K562 (cell line): Measurements from ENCODE around the gene ENG. TPM values are rescaled to one million over a fixed set of nuclear protein-coding genes. Genes with fewer than 3 reads are reported as not detected.

Source experiments
- CBFB ChIP-seq: sonication (generic); formaldehyde crosslinking; IDR thresholded peaks from 2 replicates; pipeline ENCODE4 v1.4.0; 2020; ENCODE audit warnings: mild to moderate bottlenecking, missing genetic modification reagents
- CBX1 ChIP-seq: sonication (generic); IDR thresholded peaks from 2 replicates; pipeline ENCODE4 v1.6.1; 2016; ENCODE audit warnings: antibody characterized with exemption, low read depth, mild to moderate bottlenecking
- CEBPB ChIP-seq: fragments of 450-650 bp; IDR thresholded peaks from 2 replicates; pipeline ENCODE4 v1.6.1; 2016; ENCODE audit warnings: missing genetic modification characterization, missing compliant biosample characterization
- GTF2F1 ChIP-seq: IDR thresholded peaks from 2 replicates; pipeline ENCODE4 v1.6.1; 2011; ENCODE audit warnings: low read depth, low read length, improper control_type of control experiment
- HDAC2 ChIP-seq: fragments of 450-650 bp; IDR thresholded peaks from 2 replicates; pipeline ENCODE4 v1.6.1; 2016; ENCODE audit warnings: mild to moderate bottlenecking
- NCOR1 ChIP-seq: fragments of 450-650 bp; IDR thresholded peaks from 2 replicates; pipeline ENCODE4 v1.6.1; 2016; ENCODE audit warnings: mild to moderate bottlenecking, moderate library complexity
- PHF21A ChIP-seq: fragments of 450-650 bp; IDR thresholded peaks from 2 replicates; pipeline ENCODE4 v1.6.1; 2017; ENCODE audit warnings: low read depth, borderline replicate concordance
- SRF ChIP-seq, 2 experiments: fragments of 250-450, 450-650 bp in 1 of 2; sonication (Bioruptor Pico) in 1 of 2; sonication (generic) in 1 of 2; formaldehyde crosslinking; IDR thresholded peaks; 2 replicates each; pipeline versions ENCODE4 v1.5.0 to v1.5.1; 2020 to 2022; ENCODE audit warnings: mild to moderate bottlenecking in 1 of 2, missing genetic modification reagents in 1 of 2
- TFAP4 ChIP-seq: sonication (generic); formaldehyde crosslinking; IDR thresholded peaks from 2 replicates; pipeline ENCODE4 v1.8.0; 2022; ENCODE audit warnings: missing genetic modification reagents, mild to moderate bottlenecking, moderate library complexity, borderline replicate concordance
- XRCC4 ChIP-seq: IDR thresholded peaks from one replicate; pipeline ENCODE4 v1.6.1; 2011; ENCODE audit not compliant: insufficient read depth, insufficient read length; ENCODE audit errors: extremely low read depth
- ZEB2 ChIP-seq: fragments of 450-650 bp; IDR thresholded peaks from 2 replicates; pipeline ENCODE4 v1.6.1; 2016
- ZFP36 ChIP-seq: fragments of 150-350 bp; IDR thresholded peaks from 2 replicates; pipeline ENCODE4 v1.6.1; 2018; ENCODE audit warnings: low read length, low read depth; ENCODE audit not compliant: partially characterized antibody
- ZZZ3 ChIP-seq: fragments of 450-650 bp; IDR thresholded peaks from 2 replicates; pipeline ENCODE4 v1.6.1; 2016; ENCODE audit warnings: antibody characterized with exemption, mild to moderate bottlenecking, moderate library complexity
- polyA plus RNA-seq, 8 experiments: library from polyadenylated mRNA; depleted of rRNA in 4 of 8; stranded (reverse) in 5 of 8; unstranded in 3 of 8; fragments of >200 nt; fragmentation: Nextera tagmentation in 2 of 8; fragmentation: Illumina TruSeq in 1 of 8; extraction: Ambion mirVana in 2 of 8; extraction: Trizol in 1 of 8; gene quantifications; 2 replicates each; pipeline versions ENCODE4 v1.2.1 to v1.2.3, GENCODE V29; 2011 to 2014; ENCODE audit warnings: inconsistent platforms in 1 of 8, missing spikeins in 1 of 8
- total RNA-seq, 7 experiments: library from RNA; depleted of rRNA in 6 of 7; stranded (reverse); fragments of >200 nt in 6 of 7; fragmentation: Illumina TruSeq in 2 of 7; extraction: Trizol in 2 of 7; gene quantifications; 2 replicates each; pipeline versions ENCODE4 v1.2.1 to v1.2.3, GENCODE V29; 2011 to 2021; ENCODE audit warnings: low replicate concordance in 1 of 7
- TF ChIP-seq, protein P1 (sequence below): sonication (generic); formaldehyde crosslinking; IDR thresholded peaks from 2 replicates; pipeline ENCODE4 v1.8.1; 2023; ENCODE audit warnings: mild to moderate bottlenecking, missing genetic modification reagents
- TF ChIP-seq, protein P2 (sequence below): IDR thresholded peaks from 2 replicates; pipeline ENCODE4 v1.6.1; 2011; ENCODE audit not compliant: insufficient read length; ENCODE audit errors: extremely low read depth

ENG gene
- total and polyA plus RNA-seq, 9 of the 15 experiments (the other 6 are each of a cell fraction or from before 2014, with no cell fraction given): 0.04 to 0.40 (median 0.14) TPM; not detected in 1

DNA sequence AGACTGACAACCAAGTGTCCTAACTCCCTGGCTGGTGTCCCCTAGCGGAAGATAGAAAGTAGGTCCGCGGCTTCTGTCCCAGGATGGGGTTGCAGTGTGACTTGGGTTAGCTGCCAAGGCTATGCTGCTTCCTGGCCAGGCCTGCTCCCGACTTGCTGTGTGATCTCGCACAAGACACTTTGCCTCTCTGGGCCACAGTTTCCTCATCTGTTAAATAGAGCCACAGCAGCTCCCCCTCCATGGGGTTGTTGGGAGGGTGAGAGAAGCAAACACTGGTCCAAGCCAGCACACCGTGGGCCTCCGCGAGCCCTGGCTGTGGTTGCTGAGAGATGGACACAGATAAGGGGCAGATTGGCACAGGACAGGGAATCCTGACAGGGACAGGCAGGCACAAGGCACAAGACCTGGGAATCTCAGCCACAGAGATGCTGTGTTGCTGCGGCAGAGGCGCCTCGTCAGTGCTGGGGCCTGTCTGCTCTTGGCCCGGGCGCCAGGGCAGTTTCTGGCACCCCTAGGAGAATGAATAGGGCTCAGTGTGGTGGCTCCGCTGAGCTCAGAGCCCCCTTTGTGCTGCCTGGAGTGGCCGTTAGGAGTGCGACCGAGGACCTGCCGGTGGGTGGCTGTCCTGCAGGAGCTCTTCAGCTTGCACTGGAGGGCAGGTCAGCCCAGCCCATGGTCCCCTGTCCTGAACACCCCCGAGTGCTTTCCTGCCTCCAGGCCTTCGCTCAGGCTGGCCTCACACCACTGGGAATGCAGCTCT is 74.2 kb downstream of the ENG start (continued):
- TF ChIP-seq, protein P1, sequence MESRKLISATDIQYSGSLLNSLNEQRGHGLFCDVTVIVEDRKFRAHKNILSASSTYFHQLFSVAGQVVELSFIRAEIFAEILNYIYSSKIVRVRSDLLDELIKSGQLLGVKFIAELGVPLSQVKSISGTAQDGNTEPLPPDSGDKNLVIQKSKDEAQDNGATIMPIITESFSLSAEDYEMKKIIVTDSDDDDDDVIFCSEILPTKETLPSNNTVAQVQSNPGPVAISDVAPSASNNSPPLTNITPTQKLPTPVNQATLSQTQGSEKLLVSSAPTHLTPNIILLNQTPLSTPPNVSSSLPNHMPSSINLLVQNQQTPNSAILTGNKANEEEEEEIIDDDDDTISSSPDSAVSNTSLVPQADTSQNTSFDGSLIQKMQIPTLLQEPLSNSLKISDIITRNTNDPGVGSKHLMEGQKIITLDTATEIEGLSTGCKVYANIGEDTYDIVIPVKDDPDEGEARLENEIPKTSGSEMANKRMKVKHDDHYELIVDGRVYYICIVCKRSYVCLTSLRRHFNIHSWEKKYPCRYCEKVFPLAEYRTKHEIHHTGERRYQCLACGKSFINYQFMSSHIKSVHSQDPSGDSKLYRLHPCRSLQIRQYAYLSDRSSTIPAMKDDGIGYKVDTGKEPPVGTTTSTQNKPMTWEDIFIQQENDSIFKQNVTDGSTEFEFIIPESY (CRISPR knock-in tag): peak; percentile 53
- TF ChIP-seq, protein P2, sequence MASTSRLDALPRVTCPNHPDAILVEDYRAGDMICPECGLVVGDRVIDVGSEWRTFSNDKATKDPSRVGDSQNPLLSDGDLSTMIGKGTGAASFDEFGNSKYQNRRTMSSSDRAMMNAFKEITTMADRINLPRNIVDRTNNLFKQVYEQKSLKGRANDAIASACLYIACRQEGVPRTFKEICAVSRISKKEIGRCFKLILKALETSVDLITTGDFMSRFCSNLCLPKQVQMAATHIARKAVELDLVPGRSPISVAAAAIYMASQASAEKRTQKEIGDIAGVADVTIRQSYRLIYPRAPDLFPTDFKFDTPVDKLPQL: no peak
- peak; percentile 48; the same call in 1 of the 2 replicates for TF ChIP-seq HDAC2
- TF ChIP-seq CBFB (CRISPR knock-in tag): no peak
- no peak for TF ChIP-seq PHF21A
- peak; percentile 78 for TF ChIP-seq ZFP36
- TF ChIP-seq ZZZ3: no peak
- no peak for TF ChIP-seq XRCC4
- no peak for TF ChIP-seq GTF2F1
- 0 out of 2 replicates have a peak, but pooled peaks have one; percentile 26 for TF ChIP-seq CBX1
- no peak for TF ChIP-seq SRF (CRISPR knock-in tag; IDR thresholded peaks at IDR 0.05)
- no peak for TF ChIP-seq CEBPB (tag)
- TF ChIP-seq TFAP4 (CRISPR knock-in tag): no peak
- TF ChIP-seq NCOR1: no peak
- TF ChIP-seq ZEB2: no peak
